ENCODE data around the gene ALKBH5. TPM values are rescaled to one million over a fixed set of nuclear protein-coding genes. Genes with fewer than 3 reads are reported as not detected.

ALKBH5 gene
- total RNA-seq, 4 donors from 2014 or later, result 67.1 to 92.7 (median 73.2) TPM

DNA sequence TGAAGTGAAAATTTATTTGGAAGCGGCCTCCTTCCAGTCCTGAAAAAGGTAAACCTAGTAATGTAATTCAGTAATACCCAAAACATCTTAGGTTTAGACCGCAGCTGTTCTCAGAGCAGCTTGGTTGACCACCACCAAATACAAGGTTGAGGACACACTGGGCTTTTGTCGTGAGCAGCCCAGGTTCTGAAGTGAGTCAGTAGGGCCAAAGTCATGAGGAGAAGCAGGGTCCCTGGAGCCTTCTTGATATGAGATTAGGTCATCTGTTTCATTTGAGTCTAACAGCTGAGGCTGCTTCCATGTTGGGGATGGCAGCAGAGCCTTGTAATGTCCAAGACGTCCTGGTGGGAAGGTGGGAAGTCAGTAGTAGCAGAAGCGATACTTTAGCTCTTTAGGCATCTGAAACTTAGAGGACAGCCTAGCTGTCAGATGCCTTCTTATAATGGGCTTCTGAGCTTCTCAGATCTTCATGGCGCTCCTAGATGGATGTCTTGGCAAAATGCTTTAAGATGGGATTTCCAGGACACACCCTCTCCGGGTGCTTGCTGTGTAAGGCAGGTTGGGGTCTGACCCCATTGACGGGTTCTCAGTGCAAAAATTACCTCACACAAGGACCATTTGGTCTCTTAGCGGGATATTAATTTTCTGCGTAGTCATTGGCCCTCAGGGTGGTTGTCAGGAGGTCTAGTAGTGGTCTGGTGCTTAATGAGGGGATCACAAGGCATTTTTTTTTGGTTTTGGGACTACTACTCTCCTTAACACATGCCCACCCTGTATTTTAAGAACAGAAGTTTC lies 2.4 kb downstream of the ALKBH5 start:
- DNase-seq (ENCODE audit: low spot score in 2 of 2), result no peak
- TF ChIP-seq POLR2A (IDR thresholded peaks at IDR 0.05) (no peak), POLR2AphosphoS5 (IDR thresholded peaks at IDR 0.05) (no peak), EP300 (IDR thresholded peaks at IDR 0.05) (no peak)
- TF ChIP-seq, protein P1, sequence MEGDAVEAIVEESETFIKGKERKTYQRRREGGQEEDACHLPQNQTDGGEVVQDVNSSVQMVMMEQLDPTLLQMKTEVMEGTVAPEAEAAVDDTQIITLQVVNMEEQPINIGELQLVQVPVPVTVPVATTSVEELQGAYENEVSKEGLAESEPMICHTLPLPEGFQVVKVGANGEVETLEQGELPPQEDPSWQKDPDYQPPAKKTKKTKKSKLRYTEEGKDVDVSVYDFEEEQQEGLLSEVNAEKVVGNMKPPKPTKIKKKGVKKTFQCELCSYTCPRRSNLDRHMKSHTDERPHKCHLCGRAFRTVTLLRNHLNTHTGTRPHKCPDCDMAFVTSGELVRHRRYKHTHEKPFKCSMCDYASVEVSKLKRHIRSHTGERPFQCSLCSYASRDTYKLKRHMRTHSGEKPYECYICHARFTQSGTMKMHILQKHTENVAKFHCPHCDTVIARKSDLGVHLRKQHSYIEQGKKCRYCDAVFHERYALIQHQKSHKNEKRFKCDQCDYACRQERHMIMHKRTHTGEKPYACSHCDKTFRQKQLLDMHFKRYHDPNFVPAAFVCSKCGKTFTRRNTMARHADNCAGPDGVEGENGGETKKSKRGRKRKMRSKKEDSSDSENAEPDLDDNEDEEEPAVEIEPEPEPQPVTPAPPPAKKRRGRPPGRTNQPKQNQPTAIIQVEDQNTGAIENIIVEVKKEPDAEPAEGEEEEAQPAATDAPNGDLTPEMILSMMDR (IDR thresholded peaks at IDR 0.05), result no peak
- Histone ChIP-seq H3K9me3 (no peaks in the 10 kb centered on the region), H3K36me3 (no peaks in the 10 kb centered on the region), H3K4me3 (peak overlapping the region; percentile 95), H3K27ac (peak overlapping the region; percentile 97), H3K4me1 (peaks cover 83% of the 10 kb centered on the region), H3K27me3 (no peaks in the 10 kb centered on the region)
- 49% methylated on average over 10 of the region's 10 CpGs for WGBS

DNA sequence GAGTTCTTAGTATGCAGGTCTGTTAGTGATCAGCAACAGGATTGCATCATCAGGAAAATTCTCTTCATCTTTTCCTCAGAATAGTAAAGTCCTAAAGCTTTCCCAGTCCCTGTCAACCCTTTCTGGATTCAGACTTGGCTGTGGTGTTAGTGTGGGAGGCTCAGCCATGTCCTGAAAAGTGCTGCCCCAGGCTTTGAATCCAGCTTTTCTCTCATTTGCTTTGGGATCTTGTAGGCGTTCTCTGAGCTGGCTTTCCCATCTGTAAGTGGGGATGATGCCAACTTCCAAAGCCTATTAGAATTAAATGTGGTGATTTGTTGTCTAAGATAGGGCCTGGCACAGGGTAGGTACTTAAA lies 3.0 kb downstream of the ALKBH5 start:
- WGBS, result 9% methylated on average over 1 of the region's 1 CpG
- TF ChIP-seq POLR2AphosphoS5 (IDR thresholded peaks at IDR 0.05) (no peak), EP300 (IDR thresholded peaks at IDR 0.05) (no peak), POLR2A (IDR thresholded peaks at IDR 0.05) (no peak)
- TF ChIP-seq, protein P1 (IDR thresholded peaks at IDR 0.05), result no peak
- peak overlapping the region; percentile 97 for H3K27ac ChIP-seq
- H3K4me1 ChIP-seq, result peaks cover 83% of the 10 kb centered on the region
- no peaks in the 10 kb centered on the region for H3K36me3 ChIP-seq
- DNase-seq (ENCODE audit: low spot score in 2 of 2), result no peak
- H3K27me3 ChIP-seq, result no peaks in the 10 kb centered on the region
- no peaks in the 10 kb centered on the region for H3K9me3 ChIP-seq
- H3K4me3 ChIP-seq, result peak overlapping the region; percentile 95

DNA sequence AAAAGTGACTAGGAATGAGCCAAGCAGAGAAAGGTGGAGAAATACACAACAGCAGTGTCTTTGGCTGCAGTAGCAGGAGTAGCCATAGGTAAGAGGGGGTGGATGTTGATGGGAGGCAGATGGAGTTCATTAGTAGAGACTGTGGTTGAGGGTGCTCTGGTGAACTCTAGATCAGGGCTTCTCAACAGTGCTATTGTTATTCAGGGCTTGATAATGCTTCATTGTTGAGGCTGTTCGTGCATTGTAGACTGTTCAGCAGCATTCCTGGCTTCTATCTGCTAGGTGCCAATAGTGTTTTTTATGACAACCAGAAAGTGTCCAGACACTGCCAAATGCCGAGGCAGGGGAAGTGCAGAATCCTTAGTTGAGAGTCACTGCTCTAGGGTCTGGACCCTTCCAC lies 3.6 kb downstream of the ALKBH5 start:
- DNase-seq (ENCODE audit: low spot score in 2 of 2), result no peak

DNA sequence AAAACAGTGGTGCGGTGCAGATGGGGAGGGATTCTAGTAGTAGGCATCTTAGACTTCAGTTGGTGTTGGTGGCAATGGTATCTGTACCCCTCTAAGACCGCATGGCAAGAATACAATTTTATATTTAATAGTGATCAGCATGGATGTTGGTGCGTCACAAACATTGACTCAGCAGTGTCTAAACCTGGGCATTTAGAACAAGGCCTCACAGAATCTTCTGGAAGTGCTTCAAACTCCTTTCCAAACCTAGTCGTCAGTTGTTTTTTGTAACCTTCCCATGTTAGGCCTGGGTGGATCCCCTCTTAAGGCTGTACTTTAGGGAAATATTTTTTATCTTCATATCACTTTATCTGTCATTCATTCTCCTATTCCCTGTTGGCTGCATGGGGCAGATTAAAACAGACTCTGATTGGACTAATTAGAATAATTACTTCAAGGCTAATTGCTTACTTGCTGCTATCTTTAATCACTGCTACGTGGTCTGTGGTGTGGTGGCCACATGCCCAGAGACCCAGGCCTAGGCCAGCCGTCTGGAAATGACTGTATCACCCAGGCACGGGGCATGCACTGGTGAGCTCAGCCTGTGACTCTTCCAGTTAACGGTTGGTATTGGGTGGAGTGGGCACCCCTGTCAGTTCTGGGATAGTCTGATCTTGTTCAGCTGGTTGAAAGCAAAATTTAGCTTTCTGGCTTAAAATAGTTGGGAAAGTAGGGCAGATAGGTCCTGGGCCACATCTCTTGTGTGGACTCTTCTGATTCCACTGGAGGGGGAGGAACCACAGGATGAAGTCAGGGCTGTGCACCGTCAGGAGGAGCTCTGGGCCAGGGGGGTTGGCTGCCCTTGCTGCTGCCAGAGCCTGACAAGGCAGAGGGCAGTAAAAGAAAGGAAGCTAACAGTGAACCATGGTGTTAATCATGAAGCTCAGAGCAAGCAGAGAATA lies 4.5 kb downstream of the ALKBH5 start:
- 12% methylated on average over 9 of the region's 9 CpGs for WGBS
- no peaks in the 10 kb centered on the region for H3K36me3 ChIP-seq

More for the DNA sequence above, 3.6 kb downstream of the ALKBH5 start:
- TF ChIP-seq POLR2A (IDR thresholded peaks at IDR 0.05) (no peak), POLR2AphosphoS5 (IDR thresholded peaks at IDR 0.05) (no peak), EP300 (IDR thresholded peaks at IDR 0.05) (no peak)
- TF ChIP-seq, protein P1 (IDR thresholded peaks at IDR 0.05), result no peak
- H3K4me3 ChIP-seq, result peak overlapping the region; percentile 95
- no peaks in the 10 kb centered on the region for H3K9me3 ChIP-seq
- no peaks in the 10 kb centered on the region for H3K36me3 ChIP-seq
- H3K27me3 ChIP-seq, result no peaks in the 10 kb centered on the region
- peaks cover 83% of the 10 kb centered on the region for H3K4me1 ChIP-seq
- WGBS, result 0% methylated on average over 1 of the region's 2 CpGs
- peak overlapping the region; percentile 97 for H3K27ac ChIP-seq

More for the DNA sequence above, 4.5 kb downstream of the ALKBH5 start:
- Histone ChIP-seq H3K4me1 (peaks cover 80% of the 10 kb centered on the region), H3K9me3 (no peaks in the 10 kb centered on the region), H3K27ac (peak overlapping the region; percentile 43), H3K4me3 (peak overlapping the region; percentile 95), H3K27me3 (no peaks in the 10 kb centered on the region)
- TF ChIP-seq EP300 (IDR thresholded peaks at IDR 0.05), result no peak
- TF ChIP-seq POLR2A (IDR thresholded peaks at IDR 0.05), result no peak
- TF ChIP-seq POLR2AphosphoS5 (IDR thresholded peaks at IDR 0.05), result no peak
- TF ChIP-seq, protein P1 (IDR thresholded peaks at IDR 0.05), result no peak
- DNase-seq (ENCODE audit: low spot score in 2 of 2), result no peak
